HepG2 (cell line): ENCODE results near the gene OR2B2. TPM values are rescaled to one million over a fixed set of nuclear protein-coding genes. Genes with fewer than 3 reads are reported as not detected.

Experiments
- CHD2 ChIP-seq: IDR thresholded peaks from 2 replicates; pipeline ENCODE4 v1.6.1; 2011; ENCODE audit warnings: low read depth, low read length, improper control_type of control experiment
- CHD4 ChIP-seq: fragments of 200-600 bp; sonication (generic); IDR thresholded peaks from 2 replicates; pipeline ENCODE4 v1.7.0; 2017; ENCODE audit warnings: mild to moderate bottlenecking, low read length, borderline replicate concordance
- DDIT3 ChIP-seq: sonication (generic); formaldehyde crosslinking; IDR thresholded peaks from 2 replicates; pipeline ENCODE4 v1.4.0; 2020; ENCODE audit warnings: mild to moderate bottlenecking, missing genetic modification reagents
- HMGA1 ChIP-seq: sonication (generic); formaldehyde crosslinking; conservative IDR thresholded peaks from 2 replicates; pipeline ENCODE4 v1.4.0; 2020; ENCODE audit warnings: missing genetic modification reagents
- KLF13 ChIP-seq: sonication (generic); formaldehyde crosslinking; IDR thresholded peaks from 2 replicates; pipeline ENCODE4 v1.4.0; 2020; ENCODE audit warnings: mild to moderate bottlenecking, missing genetic modification reagents
- KMT2A ChIP-seq: sonication (generic); formaldehyde crosslinking; IDR thresholded peaks from 2 replicates; pipeline ENCODE4 v1.4.0; 2020; ENCODE audit warnings: missing genetic modification reagents
- NAIF1 ChIP-seq: sonication (generic); formaldehyde crosslinking; IDR thresholded peaks from 2 replicates; pipeline ENCODE4 v1.5.0; 2020; ENCODE audit warnings: mild to moderate bottlenecking, missing genetic modification reagents, borderline replicate concordance
- SNRNP70 ChIP-seq: fragments of 200-400 bp; formaldehyde crosslinking; IDR thresholded peaks from 2 replicates; pipeline ENCODE4 v1.6.1; 2017; ENCODE audit warnings: mild to moderate bottlenecking, low read depth, low read length, moderate library complexity
- SP1 ChIP-seq, 2 experiments: fragments of 450-650 bp in 1 of 2; sonication (generic) in 1 of 2; formaldehyde crosslinking in 1 of 2; IDR thresholded peaks; 2 replicates each; pipeline versions ENCODE4 v1.4.0 to v1.6.1; 2016 to 2020; ENCODE audit warnings: missing genetic modification reagents in 1 of 2
- SPEN ChIP-seq: sonication (generic); formaldehyde crosslinking; IDR thresholded peaks from 2 replicates; pipeline ENCODE4 v1.5.1; 2020; ENCODE audit warnings: low read depth, mild to moderate bottlenecking, missing genetic modification reagents
- ZBTB7A ChIP-seq: sonication (generic); formaldehyde crosslinking; IDR thresholded peaks from 2 replicates; pipeline ENCODE4 v1.8.0; 2022; ENCODE audit warnings: mild to moderate bottlenecking, missing genetic modification reagents
- ZBTB7B ChIP-seq: sonication (generic); formaldehyde crosslinking; IDR thresholded peaks from 2 replicates; pipeline ENCODE4 v1.4.0; 2020; ENCODE audit warnings: missing genetic modification reagents
- ZKSCAN8 ChIP-seq: IDR thresholded peaks from 2 replicates; pipeline ENCODE4 v1.6.1; 2016; ENCODE audit warnings: borderline replicate concordance, missing genetic modification reagents, missing compliant biosample characterization
- ZNF17 ChIP-seq: sonication (generic); formaldehyde crosslinking; IDR thresholded peaks from 2 replicates; pipeline ENCODE4 v1.5.0; 2020; ENCODE audit warnings: mild to moderate bottlenecking, missing genetic modification reagents
- ZNF274 ChIP-seq: sonication (generic); formaldehyde crosslinking; IDR thresholded peaks from 2 replicates; pipeline ENCODE4 v1.5.1; 2020; ENCODE audit warnings: mild to moderate bottlenecking, missing genetic modification reagents
- ZNF33A ChIP-seq: sonication (generic); formaldehyde crosslinking; IDR thresholded peaks from 2 replicates; pipeline ENCODE4 v1.5.1; 2020; ENCODE audit warnings: missing genetic modification reagents, mild to moderate bottlenecking, moderate library complexity, borderline replicate concordance
- ZNF619 ChIP-seq: sonication (generic); formaldehyde crosslinking; IDR thresholded peaks from 2 replicates; pipeline ENCODE4 v1.4.0; 2020; ENCODE audit warnings: mild to moderate bottlenecking, missing genetic modification reagents
- ZNF724P ChIP-seq: sonication (generic); formaldehyde crosslinking; IDR thresholded peaks from 2 replicates; pipeline ENCODE4 v1.8.0; 2022; ENCODE audit warnings: missing genetic modification reagents, borderline replicate concordance
- ZNF788 ChIP-seq: sonication (generic); formaldehyde crosslinking; IDR thresholded peaks from 2 replicates; pipeline ENCODE4 v1.5.0; 2020; ENCODE audit warnings: mild to moderate bottlenecking, missing genetic modification reagents, borderline replicate concordance
- ZNF879 ChIP-seq: sonication (generic); formaldehyde crosslinking; IDR thresholded peaks from 2 replicates; pipeline ENCODE4 v1.8.1; 2023; ENCODE audit warnings: missing genetic modification reagents
- ZSCAN25 ChIP-seq: sonication (generic); formaldehyde crosslinking; IDR thresholded peaks from 2 replicates; pipeline ENCODE4 v1.8.0; 2022; ENCODE audit warnings: mild to moderate bottlenecking, missing genetic modification reagents
- polyA plus RNA-seq, 8 experiments: library from polyadenylated mRNA; depleted of rRNA in 3 of 8; stranded (reverse) in 7 of 8; unstranded in 1 of 8; fragments of >200 nt; fragmentation: Illumina TruSeq in 4 of 8; extraction: Trizol in 4 of 8; gene quantifications; 2 replicates each; pipeline versions ENCODE4 v1.2.1 to v1.2.3, GENCODE V29; 2011 to 2016; ENCODE audit warnings: low read depth in 4 of 8, missing spikeins in 1 of 8, mixed read lengths in 1 of 8; ENCODE audit not compliant: insufficient read depth in 1 of 8
- total RNA-seq, 5 experiments: library from RNA; depleted of rRNA; stranded (reverse); fragments of >200 nt; fragmentation: Illumina TruSeq; extraction: Trizol; gene quantifications; 2 replicates each; pipeline ENCODE4 v1.2.3, GENCODE V29; 2016; ENCODE audit warnings: low read depth in 1 of 5
- TF ChIP-seq, protein P1 (sequence below): sonication (generic); formaldehyde crosslinking; IDR thresholded peaks from 2 replicates; pipeline ENCODE4 v1.8.0; 2022; ENCODE audit warnings: low read depth, missing genetic modification reagents
- TF ChIP-seq, protein P2 (sequence below): sonication (generic); formaldehyde crosslinking; IDR thresholded peaks from 2 replicates; pipeline ENCODE4 v1.4.0; 2020; ENCODE audit warnings: mild to moderate bottlenecking, missing genetic modification reagents, borderline replicate concordance

OR2B2 gene
- total and polyA plus RNA-seq, 2 of the 13 experiments (the other 11 are each of a cell fraction or from before 2014, with no cell fraction given), result not detected

DNA sequence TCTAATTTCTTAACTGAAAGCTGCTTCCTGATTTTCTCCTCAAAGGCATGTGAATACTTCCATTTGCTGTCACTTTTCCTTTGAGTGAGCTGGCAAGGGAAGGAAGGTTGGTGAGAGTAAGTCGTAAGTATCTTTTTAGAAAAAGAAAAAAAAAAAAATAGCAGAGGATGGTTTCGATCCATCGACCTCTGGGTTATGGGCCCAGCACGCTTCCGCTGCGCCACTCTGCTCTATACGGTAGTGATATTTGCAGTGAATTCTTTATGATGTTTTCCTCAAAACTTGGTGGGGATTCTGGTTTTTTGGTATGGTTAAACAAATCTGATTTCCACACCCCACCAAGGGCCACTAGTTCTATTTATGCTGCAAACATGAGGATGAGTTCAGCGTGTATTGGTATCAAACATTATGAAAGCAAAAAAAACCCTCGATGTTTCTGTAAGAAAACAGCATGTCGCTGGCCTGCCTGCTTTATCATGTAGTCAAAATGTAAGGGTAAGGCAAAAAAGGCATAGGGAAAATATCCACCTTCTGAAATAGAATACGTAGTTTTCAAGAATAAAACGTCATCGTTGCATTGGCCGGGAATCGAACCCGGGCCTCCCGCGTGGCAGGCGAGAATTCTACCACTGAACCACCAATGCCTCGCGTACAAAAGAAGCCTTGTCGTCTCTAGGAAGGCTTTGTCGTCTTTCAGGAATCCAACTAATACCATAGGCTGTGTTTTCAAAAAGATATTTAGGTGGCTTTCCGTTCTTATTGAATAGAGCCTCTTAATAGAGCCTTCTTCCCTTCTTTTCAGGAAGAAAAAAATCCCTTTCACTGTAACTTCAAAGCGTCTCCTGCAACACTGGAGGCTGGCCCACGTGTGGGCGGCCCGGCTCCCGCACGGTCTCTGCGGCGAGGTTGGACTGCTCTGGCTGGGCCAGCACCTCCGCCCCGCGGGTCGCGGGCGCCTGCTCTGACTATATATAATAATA, 9.6 kb downstream of the OR2B2 start (continued):
- TF ChIP-seq ZNF788 (CRISPR knock-in tag) (peak; percentile 59; the same call in 1 of the 2 replicates), CHD2 (no peak), ZBTB7B (CRISPR knock-in tag) (peak; percentile 72; the same call in 1 of the 2 replicates), ZNF33A (CRISPR knock-in tag) (no peak; the same call in 1 of the 2 replicates), KLF13 (CRISPR knock-in tag) (no peak), ZSCAN25 (CRISPR knock-in tag) (no peak), ZNF17 (CRISPR knock-in tag) (no peak), ZNF724P (CRISPR knock-in tag) (peak; percentile 56; the same call in 1 of the 2 replicates), ZNF879 (CRISPR knock-in tag) (peak; percentile 67; the same call in 1 of the 2 replicates), DDIT3 (CRISPR knock-in tag) (no peak), KMT2A (CRISPR knock-in tag) (no peak), ZKSCAN8 (CRISPR knock-in tag) (peak; percentile 91; the same call in 1 of the 2 replicates), SP1 (IDR thresholded peaks at IDR 0.05) (no peak), SP1 (CRISPR knock-in tag; IDR thresholded peaks at IDR 0.05) (peak; percentile 47; the same call in 1 of the 2 replicates), SPEN (CRISPR knock-in tag) (no peak), HMGA1 (CRISPR knock-in tag) (no peak), ZBTB7A (CRISPR knock-in tag) (no peak), CHD4 (peak; percentile 96), ZNF619 (no peak), SNRNP70 (no peak), NAIF1 (CRISPR knock-in tag) (peak; percentile 86), ZNF274 (CRISPR knock-in tag) (0 out of 2 replicates have a peak, but pooled peaks have one; percentile 22)
- TF ChIP-seq, protein P1, sequence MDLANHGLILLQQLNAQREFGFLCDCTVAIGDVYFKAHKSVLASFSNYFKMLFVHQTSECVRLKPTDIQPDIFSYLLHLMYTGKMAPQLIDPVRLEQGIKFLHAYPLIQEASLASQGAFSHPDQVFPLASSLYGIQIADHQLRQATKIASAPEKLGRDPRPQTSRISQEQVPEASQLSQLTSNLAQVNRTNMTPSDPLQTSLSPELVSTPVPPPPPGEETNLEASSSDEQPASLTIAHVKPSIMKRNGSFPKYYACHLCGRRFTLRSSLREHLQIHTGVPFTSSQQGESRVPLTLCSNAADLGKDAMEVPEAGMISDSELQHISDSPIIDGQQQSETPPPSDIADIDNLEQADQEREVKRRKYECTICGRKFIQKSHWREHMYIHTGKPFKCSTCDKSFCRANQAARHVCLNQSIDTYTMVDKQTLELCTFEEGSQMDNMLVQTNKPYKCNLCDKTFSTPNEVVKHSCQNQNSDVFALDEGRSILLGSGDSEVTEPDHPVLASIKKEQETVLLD, result peak; percentile 27; the same call in 1 of the 2 replicates
- TF ChIP-seq, protein P2, sequence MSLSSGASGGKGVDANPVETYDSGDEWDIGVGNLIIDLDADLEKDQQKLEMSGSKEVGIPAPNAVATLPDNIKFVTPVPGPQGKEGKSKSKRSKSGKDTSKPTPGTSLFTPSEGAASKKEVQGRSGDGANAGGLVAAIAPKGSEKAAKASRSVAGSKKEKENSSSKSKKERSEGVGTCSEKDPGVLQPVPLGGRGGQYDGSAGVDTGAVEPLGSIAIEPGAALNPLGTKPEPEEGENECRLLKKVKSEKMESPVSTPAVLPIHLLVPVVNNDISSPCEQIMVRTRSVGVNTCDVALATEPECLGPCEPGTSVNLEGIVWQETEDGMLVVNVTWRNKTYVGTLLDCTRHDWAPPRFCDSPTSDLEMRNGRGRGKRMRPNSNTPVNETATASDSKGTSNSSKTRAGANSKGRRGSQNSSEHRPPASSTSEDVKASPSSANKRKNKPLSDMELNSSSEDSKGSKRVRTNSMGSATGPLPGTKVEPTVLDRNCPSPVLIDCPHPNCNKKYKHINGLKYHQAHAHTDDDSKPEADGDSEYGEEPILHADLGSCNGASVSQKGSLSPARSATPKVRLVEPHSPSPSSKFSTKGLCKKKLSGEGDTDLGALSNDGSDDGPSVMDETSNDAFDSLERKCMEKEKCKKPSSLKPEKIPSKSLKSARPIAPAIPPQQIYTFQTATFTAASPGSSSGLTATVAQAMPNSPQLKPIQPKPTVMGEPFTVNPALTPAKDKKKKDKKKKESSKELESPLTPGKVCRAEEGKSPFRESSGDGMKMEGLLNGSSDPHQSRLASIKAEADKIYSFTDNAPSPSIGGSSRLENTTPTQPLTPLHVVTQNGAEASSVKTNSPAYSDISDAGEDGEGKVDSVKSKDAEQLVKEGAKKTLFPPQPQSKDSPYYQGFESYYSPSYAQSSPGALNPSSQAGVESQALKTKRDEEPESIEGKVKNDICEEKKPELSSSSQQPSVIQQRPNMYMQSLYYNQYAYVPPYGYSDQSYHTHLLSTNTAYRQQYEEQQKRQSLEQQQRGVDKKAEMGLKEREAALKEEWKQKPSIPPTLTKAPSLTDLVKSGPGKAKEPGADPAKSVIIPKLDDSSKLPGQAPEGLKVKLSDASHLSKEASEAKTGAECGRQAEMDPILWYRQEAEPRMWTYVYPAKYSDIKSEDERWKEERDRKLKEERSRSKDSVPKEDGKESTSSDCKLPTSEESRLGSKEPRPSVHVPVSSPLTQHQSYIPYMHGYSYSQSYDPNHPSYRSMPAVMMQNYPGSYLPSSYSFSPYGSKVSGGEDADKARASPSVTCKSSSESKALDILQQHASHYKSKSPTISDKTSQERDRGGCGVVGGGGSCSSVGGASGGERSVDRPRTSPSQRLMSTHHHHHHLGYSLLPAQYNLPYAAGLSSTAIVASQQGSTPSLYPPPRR, result no peak
